H1 (cell line): ENCODE results near the gene ADGRL3. TPM values are rescaled to one million over a fixed set of nuclear protein-coding genes. Genes with fewer than 3 reads are reported as not detected.

ENCODE experiments used
- CHD7 ChIP-seq: fragments of 300-600 bp; sonication (generic); IDR thresholded peaks from 2 replicates; pipeline ENCODE4 v1.7.1; 2012; ENCODE audit warnings: low read length, moderate library complexity, mild to moderate bottlenecking, inconsistent platforms; ENCODE audit not compliant: insufficient replicate concordance
- E2F6 ChIP-seq: IDR thresholded peaks from 2 replicates; pipeline ENCODE4 v1.6.1; 2012; ENCODE audit warnings: inconsistent platforms
- NANOG ChIP-seq: IDR thresholded peaks from 2 replicates; pipeline ENCODE4 v1.6.1; 2011; ENCODE audit warnings: low read length, low read depth, mild to moderate bottlenecking, inconsistent platforms; ENCODE audit not compliant: insufficient read depth, poor library complexity, severe bottlenecking
- SRF ChIP-seq: IDR thresholded peaks from 2 replicates; pipeline ENCODE4 v1.6.1; 2011; ENCODE audit warnings: mild to moderate bottlenecking, low read depth, low read length, moderate library complexity
- polyA plus RNA-seq, 7 experiments: library from polyadenylated mRNA; depleted of rRNA in 3 of 7; stranded (reverse) in 5 of 7; unstranded in 2 of 7; fragments of >200 nt in 5 of 7; fragments of 200-250 nt in 2 of 7; gene quantifications; 1 replicate in 5 of 7; 2 replicates in 1 of 7; 4 replicates in 1 of 7; pipeline versions ENCODE4 v1.2.1 to v1.2.3, GENCODE V29; 2011 to 2013; ENCODE audit warnings: missing spikeins in 2 of 7, mixed read lengths in 2 of 7
- total RNA-seq: library from RNA; stranded (reverse); fragmentation: NEBNext Ultra II Directional; extraction: Animal tissue kit (Norgen Biotek cat#: 25700); gene quantifications from 2 replicates; pipeline ENCODE4 v1.2.1, GENCODE V29; 2021

The ADGRL3 gene
- total and polyA plus RNA-seq, 2 of the 8 experiments (the other 6 are each of a cell fraction or from before 2014, with no cell fraction given), result 6.6 to 13.0 TPM

- TF ChIP-seq CHD7, result no peak
- no peak for TF ChIP-seq SRF
- TF ChIP-seq NANOG, result no peak
- TF ChIP-seq E2F6, result no peak
Measured at GRCh38 chr4:61194571-61194970, 5.6 kb upstream of the ADGRL3 start (continued).
